HG03039 (cell line): Measurements from ENCODE around the gene CDK12.
"Not testable (repeated sequence)": the region's sequence is repeated elsewhere in the genome, so short reads cannot be mapped to it uniquely, and the experiment has no call there.

ENCODE experiments used
- ATAC-seq: cut with Tn5 transposase; IDR thresholded peaks from one replicate; pipeline ENCODE4 v1.9.1; 2021; ENCODE audit warnings: mild to moderate bottlenecking, moderate library complexity; ENCODE audit not compliant: unreplicated experiment

The CDK12 gene

GRCh38 chr17:39496921-39497320, 35.6 kb downstream of the CDK12 start:
- ATAC-seq: not testable (repeated sequence)

GRCh38 chr17:39507511-39507910, 46.2 kb downstream of the CDK12 start:
- ATAC-seq: no peak

- no peak for ATAC-seq
These were observed 47.7 kb downstream of the CDK12 start for GRCh38 chr17:39508987-39509386.

- no peak for ATAC-seq
These were observed 52.0 kb downstream of the CDK12 start for GRCh38 chr17:39513309-39513708.

- ATAC-seq: no peak
These were observed 52.6 kb downstream of the CDK12 start for GRCh38 chr17:39513915-39514314.

GRCh38 chr17:39517224-39517623, 55.9 kb downstream of the CDK12 start:
- ATAC-seq: no peak

GRCh38 chr17:39525801-39526506, 64.7 kb downstream of the CDK12 start:
- no peak for ATAC-seq

- no peak for ATAC-seq
These were observed 66.0 kb downstream of the CDK12 start for GRCh38 chr17:39527220-39527813.

- no peak for ATAC-seq
These were observed 68.2 kb downstream of the CDK12 start for GRCh38 chr17:39529455-39529854.

GRCh38 chr17:39530513-39530912, 69.2 kb downstream of the CDK12 start:
- ATAC-seq: no peak

- ATAC-seq: no peak
These were observed 70.0 kb downstream of the CDK12 start for GRCh38 chr17:39531252-39531651.

- ATAC-seq: no peak
These were observed 72.6 kb downstream of the CDK12 start for GRCh38 chr17:39533891-39534290.

- no peak for ATAC-seq
These were observed 73.6 kb downstream of the CDK12 start for GRCh38 chr17:39534768-39535405.

GRCh38 chr17:39536468-39536867, 75.2 kb downstream of the CDK12 start:
- no peak for ATAC-seq

- not testable (repeated sequence) for ATAC-seq
These were observed 76.1 kb downstream of the CDK12 start for GRCh38 chr17:39537364-39537763.

GRCh38 chr17:39538866-39539265, 77.6 kb downstream of the CDK12 start:
- ATAC-seq: no peak

- no peak for ATAC-seq
These were observed 79.3 kb downstream of the CDK12 start for GRCh38 chr17:39540611-39541010.

GRCh38 chr17:39541652-39542051, 80.4 kb downstream of the CDK12 start:
- ATAC-seq: no peak

GRCh38 chr17:39543176-39543575, 81.9 kb downstream of the CDK12 start:
- ATAC-seq: no peak

- no peak for ATAC-seq
These were observed 82.4 kb downstream of the CDK12 start for GRCh38 chr17:39543664-39544063.

GRCh38 chr17:39544361-39544760, 83.1 kb downstream of the CDK12 start:
- ATAC-seq: not testable (repeated sequence)
